ENCODE measurements around the gene MRPL22. TPM values are rescaled to one million over a fixed set of nuclear protein-coding genes. Genes with fewer than 3 reads are reported as not detected.

The MRPL22 gene
- total RNA-seq, 1 experiment from 2014 or later, result 94.0 TPM

DNA sequence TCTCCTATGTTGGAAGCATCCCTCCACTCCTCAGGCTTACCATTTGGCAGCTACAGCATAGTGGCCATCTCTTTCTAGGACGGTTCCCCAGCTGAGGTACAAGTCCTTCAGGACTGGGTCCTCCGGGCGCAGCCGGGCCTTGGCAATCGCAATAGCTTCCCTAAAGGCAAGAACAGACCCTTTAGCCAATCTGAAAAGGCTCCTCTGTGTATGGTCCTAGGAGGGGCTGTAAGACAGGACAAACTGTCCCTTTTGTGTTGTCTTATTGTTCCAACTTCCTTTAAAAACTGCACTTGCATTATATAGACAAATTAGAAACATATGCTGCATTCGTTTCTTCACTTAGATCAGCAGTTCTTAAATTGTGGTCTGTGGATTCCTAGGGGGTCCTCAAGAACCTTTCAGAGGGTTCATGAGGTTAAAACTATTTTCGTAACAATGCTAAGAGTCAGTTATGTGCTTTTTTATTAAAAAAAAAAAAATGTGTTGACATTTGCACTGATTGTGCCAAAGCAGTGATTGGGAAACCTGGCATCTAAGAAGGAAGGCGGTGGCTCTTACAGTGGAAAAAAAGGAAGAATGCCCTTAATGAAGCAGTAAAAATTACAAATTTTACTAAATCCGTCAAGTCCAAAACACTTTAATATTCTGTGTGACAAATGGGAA, 41.6 kb upstream of the MRPL22 start:
- TF ChIP-seq, protein P1, sequence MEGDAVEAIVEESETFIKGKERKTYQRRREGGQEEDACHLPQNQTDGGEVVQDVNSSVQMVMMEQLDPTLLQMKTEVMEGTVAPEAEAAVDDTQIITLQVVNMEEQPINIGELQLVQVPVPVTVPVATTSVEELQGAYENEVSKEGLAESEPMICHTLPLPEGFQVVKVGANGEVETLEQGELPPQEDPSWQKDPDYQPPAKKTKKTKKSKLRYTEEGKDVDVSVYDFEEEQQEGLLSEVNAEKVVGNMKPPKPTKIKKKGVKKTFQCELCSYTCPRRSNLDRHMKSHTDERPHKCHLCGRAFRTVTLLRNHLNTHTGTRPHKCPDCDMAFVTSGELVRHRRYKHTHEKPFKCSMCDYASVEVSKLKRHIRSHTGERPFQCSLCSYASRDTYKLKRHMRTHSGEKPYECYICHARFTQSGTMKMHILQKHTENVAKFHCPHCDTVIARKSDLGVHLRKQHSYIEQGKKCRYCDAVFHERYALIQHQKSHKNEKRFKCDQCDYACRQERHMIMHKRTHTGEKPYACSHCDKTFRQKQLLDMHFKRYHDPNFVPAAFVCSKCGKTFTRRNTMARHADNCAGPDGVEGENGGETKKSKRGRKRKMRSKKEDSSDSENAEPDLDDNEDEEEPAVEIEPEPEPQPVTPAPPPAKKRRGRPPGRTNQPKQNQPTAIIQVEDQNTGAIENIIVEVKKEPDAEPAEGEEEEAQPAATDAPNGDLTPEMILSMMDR (conservative IDR thresholded peaks at IDR 0.05), result no peak
- TF ChIP-seq EZH2 (IDR thresholded peaks at IDR 0.05; ENCODE audit: low read depth), result no peak
- POLR2A ChIA-PET (ENCODE audit: unreplicated experiment), result no interaction called here
- H3K4me3 ChIP-seq, result no peak overlapping the region
- H3K4me1 ChIP-seq (replicated peaks; ENCODE audit: insufficient read depth), result no peaks in the 10 kb centered on the region
- H2AFZ ChIP-seq, result no peak overlapping the region
- CTCF ChIA-PET, result no interaction called here
- H3K36me3 ChIP-seq (ENCODE audit: low read depth), result peaks cover 58% of the 10 kb centered on the region
- no peaks in the 10 kb centered on the region for H3K9me2 ChIP-seq (ENCODE audit: insufficient read depth)
- H3K27me3 ChIP-seq (ENCODE audit: insufficient read depth, low read depth), result no peaks in the 10 kb centered on the region
- H3K9me3 ChIP-seq (ENCODE audit: insufficient read depth, low read depth), result no peaks in the 10 kb centered on the region
- no TSS peak for BruUV-seq (replicated peaks)
- no peaks in the 10 kb centered on the region; the same call in 1 of the 2 replicates for H3F3A ChIP-seq (ENCODE audit: insufficient read depth, low read depth)
- H3K4me2 ChIP-seq, result no peak overlapping the region
- intact Hi-C loops (cut with micrococcal nuclease; ENCODE audit: unreplicated experiment), result no loop called here
- no peaks in the 10 kb centered on the region for H3K79me2 ChIP-seq (ENCODE audit: low read depth)
- no peak for DNase-seq
- no peaks in the 10 kb centered on the region for H4K20me1 ChIP-seq (ENCODE audit: insufficient read depth)
- H3K27ac ChIP-seq, result no peak overlapping the region

DNA sequence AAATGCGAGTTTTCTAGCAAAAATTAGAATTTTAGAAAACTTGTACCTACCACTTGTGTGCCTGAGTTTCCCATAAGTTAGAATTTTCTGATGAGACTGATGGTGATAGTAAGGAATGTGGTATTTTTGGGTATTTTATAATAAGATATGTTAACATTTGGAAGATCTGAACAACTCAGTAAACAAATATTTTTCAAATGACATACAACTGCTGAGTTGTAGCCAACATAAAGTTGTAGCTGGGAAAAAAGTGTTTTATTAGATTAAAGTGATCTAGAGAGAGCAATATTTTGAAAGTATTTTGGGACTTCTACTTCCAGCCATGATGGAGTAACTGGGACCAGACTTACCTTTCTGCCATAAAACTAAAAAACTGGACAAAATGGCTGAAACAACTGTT, 40.8 kb upstream of the MRPL22 start:
- ChIA-PET POLR2A (ENCODE audit: unreplicated experiment) (no interaction called here), CTCF (no interaction called here)
- no TSS peak for BruUV-seq (replicated peaks)
- DNase-seq, result no peak
- TF ChIP-seq EZH2 (IDR thresholded peaks at IDR 0.05; ENCODE audit: low read depth), result no peak
- TF ChIP-seq, protein P1 (conservative IDR thresholded peaks at IDR 0.05), result no peak
- Histone ChIP-seq H3K27ac (no peak overlapping the region), H3F3A (ENCODE audit: insufficient read depth, low read depth) (no peaks in the 10 kb centered on the region; the same call in 1 of the 2 replicates), H3K9me3 (ENCODE audit: insufficient read depth, low read depth) (no peaks in the 10 kb centered on the region), H4K20me1 (ENCODE audit: insufficient read depth) (no peaks in the 10 kb centered on the region), H3K4me3 (no peak overlapping the region), H3K36me3 (ENCODE audit: low read depth) (peaks cover 61% of the 10 kb centered on the region), H3K4me2 (no peak overlapping the region), H3K9me2 (ENCODE audit: insufficient read depth) (no peaks in the 10 kb centered on the region), H3K79me2 (ENCODE audit: low read depth) (no peaks in the 10 kb centered on the region), H3K27me3 (ENCODE audit: insufficient read depth, low read depth) (no peaks in the 10 kb centered on the region), H3K4me1 (replicated peaks; ENCODE audit: insufficient read depth) (no peaks in the 10 kb centered on the region), H2AFZ (no peak overlapping the region)
- intact Hi-C loops (cut with micrococcal nuclease; ENCODE audit: unreplicated experiment), result no loop called here

DNA sequence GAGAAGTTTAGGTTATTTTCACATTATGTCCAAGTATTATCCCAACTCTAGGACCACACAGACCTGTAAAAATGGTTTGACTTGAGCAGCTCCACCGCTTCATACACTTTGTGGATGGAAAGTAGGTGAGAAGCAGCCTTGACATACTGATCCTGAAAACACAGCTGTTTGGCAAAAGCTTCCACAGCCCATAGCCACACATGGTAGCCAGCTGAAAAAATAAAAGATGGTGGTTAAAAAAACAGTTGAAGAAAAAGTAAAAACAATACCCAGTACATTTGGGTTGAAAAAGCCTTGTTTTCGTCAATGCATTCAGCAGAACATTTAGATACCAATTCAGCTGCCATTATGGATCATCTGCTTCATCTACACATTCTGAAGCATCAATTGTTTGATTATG, 39.6 kb upstream of the MRPL22 start:
- no TSS peak for BruUV-seq (replicated peaks)
- no peaks in the 10 kb centered on the region for H3K9me3 ChIP-seq (ENCODE audit: insufficient read depth, low read depth)
- H2AFZ ChIP-seq, result no peak overlapping the region
- no peaks in the 10 kb centered on the region for H3K4me1 ChIP-seq (replicated peaks; ENCODE audit: insufficient read depth)
- no peak overlapping the region for H3K4me2 ChIP-seq
- POLR2A ChIA-PET (ENCODE audit: unreplicated experiment), result no interaction called here
- peaks cover 56% of the 10 kb centered on the region for H3K36me3 ChIP-seq (ENCODE audit: low read depth)
- H4K20me1 ChIP-seq (ENCODE audit: insufficient read depth), result no peaks in the 10 kb centered on the region
- no peaks in the 10 kb centered on the region for H3K79me2 ChIP-seq (ENCODE audit: low read depth)
- no peak for DNase-seq
- H3K27me3 ChIP-seq (ENCODE audit: insufficient read depth, low read depth), result no peaks in the 10 kb centered on the region
- intact Hi-C loops (cut with micrococcal nuclease; ENCODE audit: unreplicated experiment), result no loop called here
- H3K9me2 ChIP-seq (ENCODE audit: insufficient read depth), result no peaks in the 10 kb centered on the region
- TF ChIP-seq, protein P1 (conservative IDR thresholded peaks at IDR 0.05), result no peak
- TF ChIP-seq EZH2 (IDR thresholded peaks at IDR 0.05; ENCODE audit: low read depth), result no peak
- H3K4me3 ChIP-seq, result no peak overlapping the region
- H3K27ac ChIP-seq, result no peak overlapping the region
- CTCF ChIA-PET, result no interaction called here
- no peaks in the 10 kb centered on the region; the same call in 1 of the 2 replicates for H3F3A ChIP-seq (ENCODE audit: insufficient read depth, low read depth)

Measured in PC-9 (cell line).